HepG2 (cell line): ENCODE data around the gene G0S2. TPM values are rescaled to one million over a fixed set of nuclear protein-coding genes. Genes with fewer than 3 reads are reported as not detected.

Experiments used
- ATAC-seq: fragments of 200-7000 bp; cut with Tn5 transposase; 3 replicates; pipeline ENCODE4 v1.9.1; 2020; ENCODE audit warnings: mild to moderate bottlenecking, moderate library complexity
- BruUV-seq: library from RNA; stranded (reverse); fragments of 400-500 nt; replicated peaks from 2 replicates; lab custom pipeline; 2021; lab: Mats Ljungman, UMichigan
- CTCF ChIA-PET: fragments of 300-600 bp; formaldehyde crosslinking; extraction: SDS; loops from one replicate; lab custom pipeline; 2021; ENCODE audit warnings: low total read pairs, inconsistent platforms, low intra/inter-chr PET ratio; lab: Yijun Ruan, JAX
- POLR2A ChIA-PET: fragments of 350-600 bp; sonication (Branson Sonifier 250); formaldehyde crosslinking; loops from one replicate; lab custom pipeline; 2020; ENCODE audit warnings: antibody characterized with exemption, inconsistent platforms; lab: Yijun Ruan, JAX
- DNase-seq: peaks from one replicate; pipeline ENCODE4 v3.0.0-alpha.2; 2015; ENCODE audit warnings: low spot score
- FAIRE-seq: peaks from 3 replicates; lab custom pipeline; 2011; peaks lifted over from hg19 to GRCh38; lab: Jason Lieb, UNC
- H2AFZ ChIP-seq: one replicate; pipeline ENCODE4 v1.6.1; 2011; ENCODE audit warnings: low read length, inconsistent platforms
- H3K27ac ChIP-seq: fragments of 300-600 bp; 3 replicates; pipeline ENCODE4 v1.8.0; 2011; ENCODE audit warnings: mixed run types, mild to moderate bottlenecking, mixed read lengths, low read length, inconsistent platforms; ENCODE audit not compliant: insufficient read depth; ENCODE audit errors: extremely low read length
- H3K27me3 ChIP-seq, 2 experiments: fragments of 200-600 bp in 1 of 2; 2 replicates in 1 of 2; 3 replicates in 1 of 2; pipeline versions ENCODE4 v1.6.0 to v1.8.0; 2011; ENCODE audit warnings: low read length in 2 of 2, mild to moderate bottlenecking in 2 of 2, moderate library complexity in 2 of 2, inconsistent platforms in 1 of 2; ENCODE audit not compliant: insufficient read depth in 2 of 2, control insufficient read depth in 1 of 2
- H3K36me3 ChIP-seq, 2 experiments: fragments of 200-600 bp in 1 of 2; replicated peaks in 1 of 2; 2 replicates in 1 of 2; 3 replicates in 1 of 2; pipeline versions ENCODE4 v1.5.1 to v1.8.0; 2011; ENCODE audit warnings: low read length in 2 of 2, inconsistent platforms in 1 of 2; ENCODE audit not compliant: insufficient read depth in 2 of 2, control insufficient read depth in 1 of 2
- H3K4me1 ChIP-seq: 2 replicates; pipeline ENCODE4 v1.5.1; 2012; ENCODE audit warnings: low read length, inconsistent platforms; ENCODE audit not compliant: insufficient read depth
- H3K4me2 ChIP-seq: 2 replicates; pipeline ENCODE4 v1.6.0; 2011; ENCODE audit warnings: low read depth, low read length, inconsistent platforms
- H3K4me3 ChIP-seq, 3 experiments: fragments of 200-600 bp in 1 of 3; sonication (generic), shearing (Covaris generic) in 1 of 3; replicated peaks in 1 of 3; 2 replicates each; pipeline ENCODE4 v1.5.1; 2011 to 2016; ENCODE audit warnings: low read length in 3 of 3, inconsistent platforms in 2 of 3, low read depth in 2 of 3, mild to moderate bottlenecking in 2 of 3, control low read depth in 1 of 3, mixed read lengths in 1 of 3; ENCODE audit not compliant: insufficient read depth in 1 of 3
- H3K79me2 ChIP-seq: one replicate; pipeline ENCODE4 v1.6.1; 2011; ENCODE audit warnings: low read length, inconsistent platforms; ENCODE audit not compliant: insufficient read depth
- H3K9ac ChIP-seq: 2 replicates; pipeline ENCODE4 v1.6.0; 2011; ENCODE audit warnings: mild to moderate bottlenecking, low read depth, low read length, inconsistent platforms; ENCODE audit not compliant: insufficient read depth
- H3K9me3 ChIP-seq: 2 replicates; pipeline ENCODE4 v1.5.1; 2012; ENCODE audit warnings: mild to moderate bottlenecking, low read length
- H4K20me1 ChIP-seq: 2 replicates; pipeline ENCODE4 v1.6.0; 2011; ENCODE audit warnings: inconsistent platforms, mild to moderate bottlenecking, low read length, moderate library complexity; ENCODE audit not compliant: insufficient read depth
- CHCHD3 ChIP-seq: sonication (generic); formaldehyde crosslinking; IDR thresholded peaks from 2 replicates; pipeline ENCODE4 v1.8.0; 2022; ENCODE audit warnings: mild to moderate bottlenecking, missing genetic modification reagents, moderate library complexity
- FLYWCH1 ChIP-seq: sonication (generic); formaldehyde crosslinking; IDR thresholded peaks from 2 replicates; pipeline ENCODE4 v1.8.1; 2023; ENCODE audit warnings: mild to moderate bottlenecking, missing genetic modification reagents
- GZF1 ChIP-seq: sonication (generic); formaldehyde crosslinking; IDR thresholded peaks from 2 replicates; pipeline ENCODE4 v1.5.1; 2020; ENCODE audit warnings: mild to moderate bottlenecking, missing genetic modification reagents
- KDM1A ChIP-seq: IDR thresholded peaks from 2 replicates; pipeline ENCODE4 v1.6.1; 2016; ENCODE audit warnings: missing compliant biosample characterization
- MEIS1 ChIP-seq: sonication (generic); formaldehyde crosslinking; IDR thresholded peaks from 2 replicates; pipeline ENCODE4 v1.9.0; 2021; ENCODE audit warnings: mild to moderate bottlenecking, missing genetic modification reagents, moderate library complexity, borderline replicate concordance
- MEIS2 ChIP-seq: sonication (generic); formaldehyde crosslinking; IDR thresholded peaks from 2 replicates; pipeline ENCODE4 v1.9.0; 2021; ENCODE audit warnings: mild to moderate bottlenecking, missing genetic modification reagents
- MTA3 ChIP-seq: sonication (generic); formaldehyde crosslinking; IDR thresholded peaks from 2 replicates; pipeline ENCODE4 v1.4.0; 2020; ENCODE audit warnings: missing genetic modification reagents
- NONO ChIP-seq, 2 experiments: fragments of 450-650 bp in 1 of 2; sonication (generic) in 1 of 2; formaldehyde crosslinking in 1 of 2; IDR thresholded peaks in 1 of 2; conservative IDR thresholded peaks in 1 of 2; 2 replicates each; pipeline versions ENCODE4 v1.6.1 to v1.8.0; 2017 to 2022; ENCODE audit warnings: mild to moderate bottlenecking in 1 of 2, missing genetic modification reagents in 1 of 2, moderate library complexity in 1 of 2
- PTBP1 ChIP-seq: fragments of 200-400 bp; formaldehyde crosslinking; IDR thresholded peaks from 2 replicates; pipeline ENCODE4 v1.6.1; 2018; ENCODE audit warnings: low read length, low read depth; ENCODE audit not compliant: poor library complexity, severe bottlenecking
- SIX1 ChIP-seq: sonication (generic); formaldehyde crosslinking; IDR thresholded peaks from 2 replicates; pipeline ENCODE4 v1.4.0; 2020; ENCODE audit warnings: missing genetic modification reagents, borderline replicate concordance
- SOX6 ChIP-seq, 2 experiments: fragments of 450-650 bp in 1 of 2; sonication (generic) in 1 of 2; formaldehyde crosslinking in 1 of 2; IDR thresholded peaks; 2 replicates each; pipeline versions ENCODE4 v1.4.0 to v1.6.1; 2017 to 2020; ENCODE audit warnings: antibody characterized with exemption in 1 of 2, mild to moderate bottlenecking in 1 of 2, missing genetic modification reagents in 1 of 2
- ZBTB38 ChIP-seq: sonication (generic); formaldehyde crosslinking; IDR thresholded peaks from 2 replicates; pipeline ENCODE4 v1.5.1; 2020; ENCODE audit warnings: mild to moderate bottlenecking, missing genetic modification reagents
- ZBTB8A ChIP-seq: sonication (generic); formaldehyde crosslinking; IDR thresholded peaks from 2 replicates; pipeline ENCODE4 v1.4.0; 2020; ENCODE audit warnings: mild to moderate bottlenecking, low read depth, missing genetic modification reagents, borderline replicate concordance
- ZNF136 ChIP-seq: sonication (generic); formaldehyde crosslinking; IDR thresholded peaks from 2 replicates; pipeline ENCODE4 v1.8.1; 2022; ENCODE audit warnings: low read depth, mild to moderate bottlenecking, moderate library complexity, missing genetic modification reagents
- ZNF564 ChIP-seq: sonication (generic); formaldehyde crosslinking; IDR thresholded peaks from 2 replicates; pipeline ENCODE4 v1.8.1; 2023; ENCODE audit warnings: mild to moderate bottlenecking, missing genetic modification reagents
- ZNF724P ChIP-seq: sonication (generic); formaldehyde crosslinking; IDR thresholded peaks from 2 replicates; pipeline ENCODE4 v1.8.0; 2022; ENCODE audit warnings: missing genetic modification reagents, borderline replicate concordance
- ZNF773 ChIP-seq: sonication (generic); formaldehyde crosslinking; IDR thresholded peaks from 2 replicates; pipeline ENCODE4 v1.4.0; 2020; ENCODE audit warnings: missing genetic modification reagents, borderline replicate concordance
- WGBS: methylation state at CpG from one replicate; pipeline ENCODE4 v1.1.6; 2017; ENCODE audit warnings: low lambda C conversion rate; 5-methylcytosine and 5-hydroxymethylcytosine counted together
- in situ Hi-C: cut with HindIII; loops from 2 replicates; pipeline ENCODE4 v1.10.0; 2017; ENCODE audit warnings: low pct_unique_long_range_greater_than_20kb; ENCODE audit not compliant: extremely low pct_ligation_motif_present
- intact Hi-C: fragments of 100-400 bp; cut with micrococcal nuclease; formaldehyde crosslinking; loops from one replicate; pipeline ENCODE4 v1.10.0; 2022; ENCODE audit not compliant: unreplicated experiment
- polyA plus RNA-seq, 8 experiments: library from polyadenylated mRNA; depleted of rRNA in 3 of 8; stranded (reverse) in 7 of 8; unstranded in 1 of 8; fragments of >200 nt; fragmentation: Illumina TruSeq in 4 of 8; extraction: Trizol in 4 of 8; gene quantifications; 2 replicates each; pipeline versions ENCODE4 v1.2.1 to v1.2.3, GENCODE V29; 2011 to 2016; ENCODE audit warnings: low read depth in 4 of 8, missing spikeins in 1 of 8, mixed read lengths in 1 of 8; ENCODE audit not compliant: insufficient read depth in 1 of 8
- total RNA-seq, 5 experiments: library from RNA; depleted of rRNA; stranded (reverse); fragments of >200 nt; fragmentation: Illumina TruSeq; extraction: Trizol; gene quantifications; 2 replicates each; pipeline ENCODE4 v1.2.3, GENCODE V29; 2016; ENCODE audit warnings: low read depth in 1 of 5
- TF ChIP-seq, protein P1 (sequence below): sonication (generic); formaldehyde crosslinking; IDR thresholded peaks from 2 replicates; pipeline ENCODE4 v1.5.0; 2020; ENCODE audit warnings: missing genetic modification reagents, mild to moderate bottlenecking, borderline replicate concordance
- TF ChIP-seq, protein P2 (sequence below): sonication (generic); formaldehyde crosslinking; IDR thresholded peaks from 2 replicates; pipeline ENCODE4 v1.5.0; 2020; ENCODE audit warnings: mild to moderate bottlenecking, missing genetic modification reagents
- TF ChIP-seq, protein P3 (sequence below): sonication (generic); formaldehyde crosslinking; conservative IDR thresholded peaks from 2 replicates; pipeline ENCODE4 v1.4.0; 2020; ENCODE audit warnings: missing genetic modification reagents

Gene G0S2
- total and polyA plus RNA-seq, 2 of the 13 experiments (the other 11 are each of a cell fraction or from before 2014, with no cell fraction given), result not detected

DNA sequence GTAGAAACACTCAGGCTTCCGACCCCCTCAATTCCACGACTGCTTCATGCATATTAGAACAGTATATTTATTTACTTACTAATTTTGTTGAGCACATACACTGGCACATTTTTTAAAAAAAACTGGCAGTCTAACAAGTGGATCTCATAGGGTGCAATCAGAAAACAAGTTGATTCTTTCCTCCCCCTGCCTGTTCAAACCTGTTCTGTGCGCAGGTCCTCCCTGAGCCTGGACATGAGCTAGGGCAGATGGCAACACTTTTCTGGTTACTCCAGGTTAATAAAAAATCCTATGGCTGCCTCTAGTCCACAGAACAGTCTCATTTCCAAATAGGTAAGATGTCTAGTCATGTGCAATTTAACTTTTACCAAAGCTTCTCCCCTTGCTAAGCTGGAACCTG lies 48.1 kb downstream of the G0S2 start:
- ChIA-PET CTCF (no interaction called here), POLR2A (no interaction called here)
- 41% methylated on average over 3 of the region's 3 CpGs for WGBS
- no peak overlapping the region for H3K4me3 ChIP-seq
- no peaks in the 10 kb centered on the region for H3K9me3 ChIP-seq
- DNase-seq (no peak), FAIRE-seq (no peak), ATAC-seq (no peak)
- TF ChIP-seq ZNF724P, result no peak
- TF ChIP-seq MTA3 (CRISPR knock-in tag), result no peak
- TF ChIP-seq MEIS1 (CRISPR knock-in tag), result no peak
- no peak for TF ChIP-seq NONO (IDR thresholded peaks at IDR 0.05)
- no peak for TF ChIP-seq NONO (CRISPR knock-in tag; conservative IDR thresholded peaks at IDR 0.05)
- TF ChIP-seq, protein P1, sequence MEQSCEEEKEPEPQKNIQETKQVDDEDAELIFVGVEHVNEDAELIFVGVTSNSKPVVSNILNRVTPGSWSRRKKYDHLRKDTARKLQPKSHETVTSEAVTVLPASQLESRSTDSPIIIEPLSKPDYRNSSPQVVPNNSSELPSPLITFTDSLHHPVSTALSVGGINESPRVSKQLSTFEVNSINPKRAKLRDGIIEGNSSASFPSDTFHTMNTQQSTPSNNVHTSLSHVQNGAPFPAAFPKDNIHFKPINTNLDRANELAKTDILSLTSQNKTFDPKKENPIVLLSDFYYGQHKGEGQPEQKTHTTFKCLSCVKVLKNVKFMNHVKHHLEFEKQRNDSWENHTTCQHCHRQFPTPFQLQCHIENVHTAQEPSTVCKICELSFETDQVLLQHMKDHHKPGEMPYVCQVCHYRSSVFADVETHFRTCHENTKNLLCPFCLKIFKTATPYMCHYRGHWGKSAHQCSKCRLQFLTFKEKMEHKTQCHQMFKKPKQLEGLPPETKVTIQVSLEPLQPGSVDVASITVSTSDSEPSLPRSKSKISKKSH (CRISPR knock-in tag), result no peak
- TF ChIP-seq, protein P2, sequence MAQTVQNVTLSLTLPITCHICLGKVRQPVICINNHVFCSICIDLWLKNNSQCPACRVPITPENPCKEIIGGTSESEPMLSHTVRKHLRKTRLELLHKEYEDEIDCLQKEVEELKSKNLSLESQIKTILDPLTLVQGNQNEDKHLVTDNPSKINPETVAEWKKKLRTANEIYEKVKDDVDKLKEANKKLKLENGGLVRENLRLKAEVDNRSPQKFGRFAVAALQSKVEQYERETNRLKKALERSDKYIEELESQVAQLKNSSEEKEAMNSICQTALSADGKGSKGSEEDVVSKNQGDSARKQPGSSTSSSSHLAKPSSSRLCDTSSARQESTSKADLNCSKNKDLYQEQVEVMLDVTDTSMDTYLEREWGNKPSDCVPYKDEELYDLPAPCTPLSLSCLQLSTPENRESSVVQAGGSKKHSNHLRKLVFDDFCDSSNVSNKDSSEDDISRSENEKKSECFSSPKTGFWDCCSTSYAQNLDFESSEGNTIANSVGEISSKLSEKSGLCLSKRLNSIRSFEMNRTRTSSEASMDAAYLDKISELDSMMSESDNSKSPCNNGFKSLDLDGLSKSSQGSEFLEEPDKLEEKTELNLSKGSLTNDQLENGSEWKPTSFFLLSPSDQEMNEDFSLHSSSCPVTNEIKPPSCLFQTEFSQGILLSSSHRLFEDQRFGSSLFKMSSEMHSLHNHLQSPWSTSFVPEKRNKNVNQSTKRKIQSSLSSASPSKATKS (CRISPR knock-in tag), result no peak
- no peak for TF ChIP-seq SIX1
- no peak for TF ChIP-seq KDM1A (CRISPR knock-in tag)
- no peak for TF ChIP-seq MEIS2 (CRISPR knock-in tag)
- TF ChIP-seq SOX6 (IDR thresholded peaks at IDR 0.05), result no peak
- no peak for TF ChIP-seq SOX6 (CRISPR knock-in tag; IDR thresholded peaks at IDR 0.05)
- no peak for TF ChIP-seq CHCHD3
- no peak for TF ChIP-seq FLYWCH1 (CRISPR knock-in tag)
- no peak for TF ChIP-seq PTBP1
- TF ChIP-seq GZF1 (CRISPR knock-in tag), result no peak
- TF ChIP-seq ZBTB38 (CRISPR knock-in tag), result no peak
- no peak for TF ChIP-seq ZNF564 (CRISPR knock-in tag)
- no peak for TF ChIP-seq ZNF136 (CRISPR knock-in tag)
- TF ChIP-seq, protein P3, sequence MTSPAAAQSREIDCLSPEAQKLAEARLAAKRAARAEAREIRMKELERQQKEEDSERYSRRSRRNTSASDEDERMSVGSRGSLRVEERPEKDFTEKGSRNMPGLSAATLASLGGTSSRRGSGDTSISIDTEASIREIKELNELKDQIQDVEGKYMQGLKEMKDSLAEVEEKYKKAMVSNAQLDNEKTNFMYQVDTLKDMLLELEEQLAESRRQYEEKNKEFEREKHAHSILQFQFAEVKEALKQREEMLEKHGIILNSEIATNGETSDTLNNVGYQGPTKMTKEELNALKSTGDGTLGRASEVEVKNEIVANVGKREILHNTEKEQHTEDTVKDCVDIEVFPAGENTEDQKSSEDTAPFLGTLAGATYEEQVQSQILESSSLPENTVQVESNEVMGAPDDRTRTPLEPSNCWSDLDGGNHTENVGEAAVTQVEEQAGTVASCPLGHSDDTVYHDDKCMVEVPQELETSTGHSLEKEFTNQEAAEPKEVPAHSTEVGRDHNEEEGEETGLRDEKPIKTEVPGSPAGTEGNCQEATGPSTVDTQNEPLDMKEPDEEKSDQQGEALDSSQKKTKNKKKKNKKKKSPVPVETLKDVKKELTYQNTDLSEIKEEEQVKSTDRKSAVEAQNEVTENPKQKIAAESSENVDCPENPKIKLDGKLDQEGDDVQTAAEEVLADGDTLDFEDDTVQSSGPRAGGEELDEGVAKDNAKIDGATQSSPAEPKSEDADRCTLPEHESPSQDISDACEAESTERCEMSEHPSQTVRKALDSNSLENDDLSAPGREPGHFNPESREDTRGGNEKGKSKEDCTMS, result no peak
- no peak for TF ChIP-seq ZBTB8A
- no peak for TF ChIP-seq ZNF773 (CRISPR knock-in tag)
- no peak overlapping the region for H3K27ac ChIP-seq
- H3K4me2 ChIP-seq, result no peak overlapping the region
- H3K36me3 ChIP-seq, result no peaks in the 10 kb centered on the region
- no peak overlapping the region for H3K9ac ChIP-seq
- H2AFZ ChIP-seq, result no peak overlapping the region
- no peaks in the 10 kb centered on the region for H3K27me3 ChIP-seq
- H3K79me2 ChIP-seq, result no peaks in the 10 kb centered on the region
- H4K20me1 ChIP-seq, result no peaks in the 10 kb centered on the region
- H3K4me1 ChIP-seq, result no peaks in the 10 kb centered on the region
- intact Hi-C loops, result no loop called here
- in situ Hi-C loops, result loop anchor here (25.0 kb wide), 1 partner anchor 611 kb away; no protein-coding TSS in a partner anchor
- no TSS peak for BruUV-seq
